Measurements from ENCODE around the gene PPP1R3D. TPM values are rescaled to one million over a fixed set of nuclear protein-coding genes. Genes with fewer than 3 reads are reported as not detected.

The PPP1R3D gene
- total and polyA plus RNA-seq, 2 of the 8 experiments (the other 6 are each of a cell fraction or from before 2014, with no cell fraction given): 1.4 to 3.9 TPM

- TF ChIP-seq CHD7 (IDR thresholded peaks at IDR 0.05; ENCODE audit: insufficient replicate concordance, low read length) (no peak), MAFK (IDR thresholded peaks at IDR 0.05; ENCODE audit: low read depth, low read length) (no peak), RNF2 (IDR thresholded peaks at IDR 0.05; ENCODE audit: borderline replicate concordance, low read depth, low read length, missing control alignments, poor library complexity, severe bottlenecking) (no peak), YY1 (IDR thresholded peaks at IDR 0.05; ENCODE audit: low read depth, low read length) (no peak), JUN (IDR thresholded peaks at IDR 0.05; ENCODE audit: low read depth, low read length) (no peak), ATF2 (IDR thresholded peaks at IDR 0.05; ENCODE audit: low read length) (no peak), CREB1 (IDR thresholded peaks at IDR 0.05) (no peak), TAF7 (optimal IDR thresholded peaks at IDR 0.05; ENCODE audit: borderline replicate concordance, low read depth, low read length) (no peak), BACH1 (IDR thresholded peaks at IDR 0.05; ENCODE audit: low read length) (no peak)
Observed at GRCh38 chr20:59954718-59955117, 14.6 kb upstream of the PPP1R3D start (continued).

Data from H1 (cell line).